SU-DHL-6 (cell line): ENCODE results near the gene PTGES3.
A peak's percentile ranks its signal among the peaks of the same experiment; 100 is the strongest.

ENCODE experiments used
- H2AFZ ChIP-seq: fragments of 200-600 bp; sonication (generic); 2 replicates; pipeline ENCODE4 v1.6.1; 2014; ENCODE audit warnings: low read depth, mild to moderate bottlenecking, moderate library complexity, mixed read lengths, antibody characterized with exemption, low read length; ENCODE audit not compliant: severe bottlenecking
- H3F3A ChIP-seq: fragments of 200-600 bp; shearing (Covaris generic); 2 replicates; pipeline ENCODE4 v1.6.0; 2016; ENCODE audit warnings: antibody characterized with exemption, mild to moderate bottlenecking; ENCODE audit not compliant: insufficient read depth
- H3K27ac ChIP-seq: fragments of 200-600 bp; sonication (generic); 2 replicates; pipeline ENCODE4 v1.5.1; 2016; ENCODE audit warnings: low read depth, mild to moderate bottlenecking, low read length, moderate library complexity, mixed read lengths
- H3K27me3 ChIP-seq: fragments of 200-600 bp; sonication (generic), shearing (Covaris generic); 2 replicates; pipeline ENCODE4 v1.6.0; 2014; ENCODE audit warnings: mild to moderate bottlenecking, low read length
- H3K36me3 ChIP-seq: fragments of 200-600 bp; sonication (generic); 2 replicates; pipeline ENCODE4 v1.6.1; 2014; ENCODE audit warnings: mild to moderate bottlenecking, low read length, mixed read lengths
- H3K4me2 ChIP-seq: fragments of 300-600, 200-600 bp; shearing (Covaris generic), sonication (generic); 2 replicates; pipeline ENCODE4 v1.6.0; 2014; ENCODE audit warnings: low read length, low read depth, mild to moderate bottlenecking; ENCODE audit not compliant: poor library complexity, severe bottlenecking
- H3K4me3 ChIP-seq: fragments of 200-600 bp; sonication (generic); 2 replicates; pipeline ENCODE4 v1.5.1; 2014; ENCODE audit warnings: antibody characterized with exemption, low read length, mild to moderate bottlenecking, mixed read lengths; ENCODE audit not compliant: insufficient read depth, poor library complexity, severe bottlenecking
- H3K79me2 ChIP-seq: fragments of 200-600 bp; sonication (generic); 2 replicates; pipeline ENCODE4 v1.6.1; 2014; ENCODE audit warnings: mild to moderate bottlenecking, low read length, moderate library complexity; ENCODE audit not compliant: insufficient read depth
- H3K9ac ChIP-seq: fragments of 200-600 bp; sonication (generic); 2 replicates; pipeline ENCODE4 v1.7.0; 2014; ENCODE audit warnings: mild to moderate bottlenecking, low read length
- H3K9me2 ChIP-seq: fragments of 200-600 bp; sonication (generic); replicated peaks from 2 replicates; pipeline ENCODE4 v1.6.1; 2014; ENCODE audit warnings: low read length; ENCODE audit not compliant: insufficient read depth
- H3K9me3 ChIP-seq: fragments of 200-600 bp; sonication (generic); 2 replicates; pipeline ENCODE4 v1.6.1; 2014; ENCODE audit warnings: low read length, mixed read lengths; ENCODE audit not compliant: insufficient read depth
- H4K20me1 ChIP-seq: fragments of 200-600 bp; sonication (generic); 2 replicates; pipeline ENCODE4 v1.6.1; 2014; ENCODE audit warnings: low read depth, mild to moderate bottlenecking, antibody characterized with exemption, low read length, moderate library complexity, mixed read lengths
- CTCF ChIP-seq: fragments of 200-600 bp; sonication (generic); IDR thresholded peaks from one replicate; pipeline ENCODE4 v1.5.1; 2017; ENCODE audit warnings: antibody characterized with exemption, mild to moderate bottlenecking, low read length, moderate library complexity; ENCODE audit not compliant: insufficient read depth, poor library complexity, severe bottlenecking
- EZH2phosphoT487 ChIP-seq: fragments of 200-600 bp; sonication (generic), shearing (Covaris generic); conservative IDR thresholded peaks from 2 replicates; pipeline ENCODE4 v1.6.1; 2018; ENCODE audit warnings: mild to moderate bottlenecking, antibody characterized with exemption, low read length, moderate library complexity, mixed read lengths

The PTGES3 gene

GRCh38 chr12:56688846-56689109 is 694 bp upstream of the PTGES3 start:
- Histone ChIP-seq H3K9me2 (no peaks in the 10 kb centered on the region), H4K20me1 (peaks cover 11% of the 10 kb centered on the region; the same call in 1 of the 2 replicates), H3K4me2 (peak overlapping the region; percentile 91), H3K36me3 (peaks cover 13% of the 10 kb centered on the region), H2AFZ (peak overlapping the region; percentile 54), H3F3A (peaks cover 33% of the 10 kb centered on the region), H3K4me3 (peak overlapping the region; percentile 85), H3K27ac (peak overlapping the region; percentile 91), H3K9me3 (no peaks in the 10 kb centered on the region), H3K27me3 (no peaks in the 10 kb centered on the region), H3K9ac (peak overlapping the region; percentile 86), H3K79me2 (peaks cover 40% of the 10 kb centered on the region)
- no peak for TF ChIP-seq CTCF
- no peak for TF ChIP-seq EZH2phosphoT487

GRCh38 chr12:56687223-56688128 is 608 bp downstream of the PTGES3 start:
- Histone ChIP-seq H3K9me2 (no peaks in the 10 kb centered on the region), H3K27ac (peak overlapping the region; percentile 91), H3K79me2 (peaks cover 53% of the 10 kb centered on the region), H2AFZ (no peak overlapping the region), H3K27me3 (no peaks in the 10 kb centered on the region), H3K9ac (peak overlapping the region; percentile 93), H3F3A (peaks cover 33% of the 10 kb centered on the region), H3K4me3 (peak overlapping the region; percentile 75), H3K4me2 (peak overlapping the region; percentile 91), H4K20me1 (peaks cover 16% of the 10 kb centered on the region; the same call in 1 of the 2 replicates), H3K9me3 (no peaks in the 10 kb centered on the region), H3K36me3 (peaks cover 13% of the 10 kb centered on the region)
- TF ChIP-seq EZH2phosphoT487, result no peak
- no peak for TF ChIP-seq CTCF

GRCh38 chr12:56684745-56685359 is 3.2 kb downstream of the PTGES3 start:
- peaks cover 23% of the 10 kb centered on the region for H4K20me1 ChIP-seq

More at GRCh38 chr12:56684745-56685359, 3.2 kb downstream of the PTGES3 start:
- Histone ChIP-seq H3K36me3 (peaks cover 21% of the 10 kb centered on the region), H3K4me3 (peak overlapping the region; percentile 75), H3K4me2 (peak overlapping the region; percentile 91), H3K27ac (peak overlapping the region; percentile 64), H3F3A (peaks cover 29% of the 10 kb centered on the region), H3K9me3 (no peaks in the 10 kb centered on the region), H2AFZ (no peak overlapping the region), H3K9ac (peak overlapping the region; percentile 93), H3K27me3 (no peaks in the 10 kb centered on the region), H3K9me2 (no peaks in the 10 kb centered on the region), H3K79me2 (peaks cover 79% of the 10 kb centered on the region)
- TF ChIP-seq CTCF (no peak), EZH2phosphoT487 (no peak)
